DND-41 (cell line): ENCODE measurements around the gene ZFYVE26.

ENCODE experiments used
- ATAC-seq: fragments of 200-7000 bp; cut with Tn5 transposase; 3 replicates; pipeline ENCODE4 v1.9.1; 2021; ENCODE audit warnings: low read depth; ENCODE audit not compliant: insufficient read depth
- DNase-seq: peaks from one replicate; pipeline ENCODE4 v3.0.0-alpha.2; 2020
- H2AFZ ChIP-seq: 2 replicates; pipeline ENCODE4 v1.6.0; 2012; ENCODE audit warnings: low read depth, low read length
- H3K27ac ChIP-seq: 2 replicates; pipeline ENCODE4 v1.5.1; 2012; ENCODE audit warnings: low read length, inconsistent platforms
- H3K27me3 ChIP-seq: fragments of 200-600 bp; sonication (generic); 2 replicates; pipeline ENCODE4 v1.6.0; 2012; ENCODE audit warnings: low read length, mild to moderate bottlenecking, inconsistent platforms; ENCODE audit not compliant: insufficient read depth, poor library complexity
- H3K36me3 ChIP-seq: 2 replicates; pipeline ENCODE4 v1.5.1; 2012; ENCODE audit warnings: low read length, inconsistent platforms; ENCODE audit not compliant: insufficient read depth
- H3K4me1 ChIP-seq: 2 replicates; pipeline ENCODE4 v1.5.1; 2012; ENCODE audit warnings: mild to moderate bottlenecking, low read length; ENCODE audit not compliant: insufficient read depth
- H3K4me2 ChIP-seq: 2 replicates; pipeline ENCODE4 v1.6.0; 2012; ENCODE audit warnings: mild to moderate bottlenecking, moderate library complexity, low read length, inconsistent platforms; ENCODE audit not compliant: insufficient read depth
- H3K4me3 ChIP-seq, 2 experiments: fragments of 200-600 bp in 1 of 2; shearing (Covaris generic) in 1 of 2; 2 replicates each; pipeline ENCODE4 v1.5.1; 2012 to 2016; ENCODE audit warnings: inconsistent platforms in 2 of 2, low read length in 2 of 2, mild to moderate bottlenecking in 2 of 2, low read depth in 1 of 2, moderate library complexity in 1 of 2
- H3K79me2 ChIP-seq: 2 replicates; pipeline ENCODE4 v1.6.0; 2012; ENCODE audit warnings: low read length, inconsistent platforms; ENCODE audit not compliant: insufficient read depth
- H3K9ac ChIP-seq: 2 replicates; pipeline ENCODE4 v1.6.0; 2012; ENCODE audit warnings: low read depth, mild to moderate bottlenecking, inconsistent platforms, low read length, moderate library complexity
- H3K9me3 ChIP-seq: 2 replicates; pipeline ENCODE4 v1.5.1; 2012; ENCODE audit warnings: low read length, moderate library complexity, mild to moderate bottlenecking, inconsistent platforms; ENCODE audit not compliant: insufficient read depth, severe bottlenecking
- H4K20me1 ChIP-seq: 2 replicates; pipeline ENCODE4 v1.6.0; 2012; ENCODE audit warnings: low read length; ENCODE audit not compliant: insufficient read depth
- CTCF ChIP-seq: IDR thresholded peaks from 2 replicates; pipeline ENCODE4 v1.5.1; 2012; ENCODE audit warnings: borderline replicate concordance, low read length, moderate library complexity, mild to moderate bottlenecking; ENCODE audit not compliant: poor library complexity, severe bottlenecking; ENCODE audit errors: extremely low read depth
- EZH2 ChIP-seq: IDR thresholded peaks from 3 replicates; pipeline ENCODE4 v1.6.1; 2012; ENCODE audit warnings: borderline replicate concordance, low read depth, mild to moderate bottlenecking, moderate library complexity, low read length, inconsistent platforms; ENCODE audit not compliant: severe bottlenecking

ZFYVE26 gene

GRCh38 chr14:67817750-67818438 lies 1.5 kb upstream of the ZFYVE26 start:
- no peaks in the 10 kb centered on the region for H3K9me3 ChIP-seq
- no peak overlapping the region; the same call in 1 of the 2 replicates for H3K27ac ChIP-seq
- no peaks in the 10 kb centered on the region for H4K20me1 ChIP-seq
- peaks cover 11% of the 10 kb centered on the region; the same call in 1 of the 2 replicates for H3K36me3 ChIP-seq
- no peak for ATAC-seq
- H3K27me3 ChIP-seq: no peaks in the 10 kb centered on the region
- no peak for TF ChIP-seq CTCF
- no peak for TF ChIP-seq EZH2
- H3K9ac ChIP-seq: peak overlapping the region; percentile 68; the same call in 1 of the 2 replicates
- H3K4me1 ChIP-seq: peaks cover 47% of the 10 kb centered on the region
- H2AFZ ChIP-seq: no peak overlapping the region
- H3K4me3 ChIP-seq: peak overlapping the region in 1 of 2 experiments; percentile 92; a peak in 2 of 4 replicates
- peak overlapping the region; percentile 95; the same call in 1 of the 2 replicates for H3K4me2 ChIP-seq
- peaks cover 54% of the 10 kb centered on the region for H3K79me2 ChIP-seq
- no peak for DNase-seq

GRCh38 chr14:67815573-67816225 lies 691 bp downstream of the ZFYVE26 start:
- DNase-seq (no peak), ATAC-seq (no peak)
- peak overlapping the region; percentile 88 to 92 for H3K4me3 ChIP-seq
- peak overlapping the region; percentile 79 for H3K27ac ChIP-seq
- peak overlapping the region; percentile 98 for H2AFZ ChIP-seq
- H3K4me2 ChIP-seq: peak overlapping the region; percentile 95
- peaks cover 26% of the 10 kb centered on the region for H3K36me3 ChIP-seq
- TF ChIP-seq EZH2 (no peak), CTCF (no peak)
- no peaks in the 10 kb centered on the region for H3K9me3 ChIP-seq
- H4K20me1 ChIP-seq: no peaks in the 10 kb centered on the region
- no peaks in the 10 kb centered on the region for H3K27me3 ChIP-seq
- peak overlapping the region; percentile 68 for H3K9ac ChIP-seq
- H3K79me2 ChIP-seq: peaks cover 37% of the 10 kb centered on the region
- peaks cover 40% of the 10 kb centered on the region for H3K4me1 ChIP-seq

GRCh38 chr14:67814821-67815220 lies 1.6 kb downstream of the ZFYVE26 start:
- no peaks in the 10 kb centered on the region for H3K9me3 ChIP-seq
- H3K36me3 ChIP-seq: peaks cover 35% of the 10 kb centered on the region
- no peaks in the 10 kb centered on the region for H4K20me1 ChIP-seq
- ATAC-seq (no peak), DNase-seq (no peak)
- no peak overlapping the region for H3K9ac ChIP-seq
- no peak overlapping the region for H3K27ac ChIP-seq
- no peaks in the 10 kb centered on the region for H3K27me3 ChIP-seq
- peak overlapping the region; percentile 95 for H3K4me2 ChIP-seq
- H3K4me3 ChIP-seq: peak overlapping the region in 1 of 2 experiments; percentile 92; a peak in 1 of 4 replicates
- no peak for TF ChIP-seq EZH2
- TF ChIP-seq CTCF: no peak
- H3K4me1 ChIP-seq: peaks cover 34% of the 10 kb centered on the region
- peaks cover 29% of the 10 kb centered on the region for H3K79me2 ChIP-seq
- H2AFZ ChIP-seq: no peak overlapping the region
